Central memory CD8-positive, alpha-beta T cell (primary cell): ENCODE data around the gene CDHR3.

Source experiments
- ATAC-seq: fragments of 150-1000 bp; cut with Tn5 transposase; replicated peaks from 2 replicates; pipeline ENCODE4 v1.10.0; 2022; ENCODE audit warnings: mild to moderate bottlenecking, moderate FRiP score, moderate number of reproducible peaks; ENCODE audit not compliant: poor library complexity, severe bottlenecking; ENCODE audit errors: extremely low read depth
- DNase-seq, 2 donors: peaks; one replicate each; pipeline ENCODE4 v3.0.0; 2021; ENCODE audit warnings: low spot score in 2 of 2
- H3K27ac Mint-ChIP-seq: one replicate; pipeline ENCODE4 v1.8.0; 2022; ENCODE audit warnings: low read depth, mild to moderate bottlenecking, moderate library complexity, mixed read lengths
- H3K27me3 Mint-ChIP-seq: one replicate; pipeline ENCODE4 v1.8.0; 2022; ENCODE audit warnings: mixed read lengths
- H3K36me3 Mint-ChIP-seq: one replicate; pipeline ENCODE4 v1.8.0; 2022; ENCODE audit warnings: mild to moderate bottlenecking, moderate library complexity, mixed read lengths; ENCODE audit not compliant: insufficient read depth
- H3K4me1 Mint-ChIP-seq: one replicate; pipeline ENCODE4 v1.8.0; 2022; ENCODE audit warnings: mixed read lengths
- H3K4me3 Mint-ChIP-seq: one replicate; pipeline ENCODE4 v1.8.0; 2022; ENCODE audit warnings: mild to moderate bottlenecking, moderate library complexity, mixed read lengths
- H3K9me3 Mint-ChIP-seq: one replicate; pipeline ENCODE4 v1.8.0; 2022; ENCODE audit warnings: mixed read lengths

The CDHR3 gene

DNA sequence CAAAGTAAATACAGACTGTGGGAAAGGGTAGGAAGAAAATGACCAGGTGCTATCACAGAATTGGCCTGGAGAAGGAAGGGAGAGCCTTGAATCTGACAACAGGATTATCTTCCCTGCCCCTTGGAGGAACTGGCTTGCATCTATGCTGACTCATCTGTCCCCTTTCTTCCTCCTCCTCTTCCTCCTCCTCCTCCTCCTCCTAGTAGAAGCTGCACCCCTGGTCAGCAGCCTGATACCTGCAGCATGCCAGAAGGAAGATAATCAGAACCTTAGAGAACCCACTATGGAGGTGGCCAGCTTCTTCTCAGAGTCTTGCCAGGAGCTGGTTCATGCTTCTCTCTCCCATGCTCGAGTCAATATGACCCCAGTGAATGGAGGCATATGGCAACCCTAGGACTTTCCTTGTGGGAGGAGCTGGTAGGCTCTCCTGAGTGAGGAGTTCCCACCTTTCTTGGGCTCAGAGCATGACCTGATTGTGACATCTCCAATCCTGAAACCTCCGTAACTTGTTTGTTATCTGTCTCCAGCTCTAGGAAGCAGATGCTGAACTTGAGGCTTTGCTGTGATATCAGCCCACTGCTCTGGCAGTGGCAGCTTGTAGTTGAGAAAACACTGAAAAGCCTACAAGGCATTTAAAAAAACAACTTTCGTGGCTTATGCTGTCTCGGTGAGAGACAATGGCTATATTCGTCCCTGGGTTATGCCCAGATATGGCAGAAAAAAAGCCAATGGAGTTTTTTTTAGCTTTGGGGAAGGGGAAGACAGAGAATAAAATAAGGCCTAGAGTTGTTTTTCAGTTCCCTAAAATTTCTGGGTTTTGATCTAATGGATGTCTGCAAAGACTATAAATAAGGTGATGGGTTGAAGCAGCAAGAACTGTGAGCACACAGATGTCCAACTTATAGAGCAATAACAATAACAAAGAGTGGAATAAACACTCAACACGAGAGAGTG, 60.6 kb downstream of the CDHR3 start:
- Mint-ChIP-seq H3K27me3 (no peaks in the 10 kb centered on the region), H3K4me1 (peaks cover 38% of the 10 kb centered on the region), H3K36me3 (peaks cover 10% of the 10 kb centered on the region), H3K27ac (peak overlapping the region; percentile 89), H3K9me3 (no peaks in the 10 kb centered on the region), H3K4me3 (peak overlapping the region; percentile 48)
- ATAC-seq = no peak
- DNase-seq = no peak

DNA sequence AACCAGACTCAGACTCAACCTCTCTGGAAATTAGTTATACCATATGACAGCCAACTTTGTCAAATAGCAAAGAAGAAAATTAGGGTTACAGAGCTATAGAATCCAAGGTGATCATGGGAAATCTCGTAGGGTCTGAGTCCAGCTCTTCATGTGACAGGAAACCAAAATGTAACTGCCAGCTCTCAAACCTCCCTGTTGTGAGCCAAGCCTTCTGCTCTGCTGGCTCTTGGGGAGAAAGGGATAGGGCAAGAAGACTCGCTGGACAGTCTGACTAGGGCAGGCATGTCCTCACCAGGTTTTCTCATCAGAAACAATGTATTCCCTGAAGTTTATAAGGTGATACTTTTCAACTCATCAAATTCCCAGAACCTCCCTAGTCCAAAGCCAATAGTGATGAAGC, 63.0 kb downstream of the CDHR3 start:
- H3K4me1 Mint-ChIP-seq = peaks cover 32% of the 10 kb centered on the region
- H3K36me3 Mint-ChIP-seq = peaks cover 10% of the 10 kb centered on the region
- H3K27ac Mint-ChIP-seq = no peak overlapping the region
- H3K4me3 Mint-ChIP-seq = no peak overlapping the region
- no peak for DNase-seq
- no peaks in the 10 kb centered on the region for H3K9me3 Mint-ChIP-seq
- ATAC-seq = no peak
- H3K27me3 Mint-ChIP-seq = no peaks in the 10 kb centered on the region

- ATAC-seq (no peak), DNase-seq (no peak)
- H3K36me3 Mint-ChIP-seq = no peaks in the 10 kb centered on the region
- no peaks in the 10 kb centered on the region for H3K9me3 Mint-ChIP-seq
- no peaks in the 10 kb centered on the region for H3K27me3 Mint-ChIP-seq
- no peak overlapping the region for H3K27ac Mint-ChIP-seq
- no peaks in the 10 kb centered on the region for H3K4me1 Mint-ChIP-seq
- H3K4me3 Mint-ChIP-seq = no peak overlapping the region
Observed at GRCh38 chr7:106029451-106029850, 66.4 kb downstream of the CDHR3 start.

GRCh38 chr7:106029941-106030340, 66.9 kb downstream of the CDHR3 start:
- Mint-ChIP-seq H3K36me3 (no peaks in the 10 kb centered on the region), H3K4me1 (no peaks in the 10 kb centered on the region), H3K4me3 (no peak overlapping the region), H3K9me3 (no peaks in the 10 kb centered on the region), H3K27me3 (no peaks in the 10 kb centered on the region), H3K27ac (no peak overlapping the region)
- no peak for ATAC-seq
- DNase-seq = no peak

DNA sequence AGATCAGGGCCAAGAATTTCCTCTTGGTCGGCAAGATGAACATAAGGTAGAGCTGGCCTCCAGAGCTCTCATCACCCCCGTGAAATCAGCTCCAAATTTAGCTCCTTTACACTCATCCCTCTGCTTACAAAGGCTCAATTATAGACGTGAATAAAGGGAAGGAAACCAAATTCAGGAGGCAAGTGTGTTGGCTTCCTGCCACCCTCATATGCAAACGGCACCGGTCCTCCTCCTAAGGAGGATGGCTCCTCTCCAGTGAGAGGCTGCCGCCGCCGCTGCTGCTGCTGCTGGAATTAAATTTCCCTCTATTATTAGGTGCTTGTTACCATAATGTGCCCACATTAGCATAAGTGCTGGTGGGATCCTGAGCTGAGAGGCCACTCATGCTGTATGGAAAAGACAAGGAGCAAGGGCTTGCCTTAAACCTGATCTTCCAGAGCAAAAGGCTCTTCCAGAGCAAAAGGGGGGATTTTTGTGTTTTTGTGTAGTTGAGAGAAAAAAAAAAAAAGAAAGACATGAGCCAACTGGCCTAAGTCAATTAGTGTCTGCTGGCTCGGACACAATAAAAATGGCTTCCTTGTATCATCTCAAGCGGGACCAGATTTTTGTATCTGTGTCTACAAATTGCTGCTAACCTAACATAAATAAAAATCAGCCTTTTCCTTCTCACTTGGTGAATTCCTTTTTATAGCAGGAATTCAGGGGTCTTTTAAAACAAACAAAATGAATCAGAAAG, 68.4 kb downstream of the CDHR3 start:
- no peaks in the 10 kb centered on the region for H3K27me3 Mint-ChIP-seq
- H3K27ac Mint-ChIP-seq = no peak overlapping the region
- ATAC-seq (no peak), DNase-seq (no peak)
- H3K9me3 Mint-ChIP-seq = no peaks in the 10 kb centered on the region
- no peaks in the 10 kb centered on the region for H3K36me3 Mint-ChIP-seq
- no peaks in the 10 kb centered on the region for H3K4me1 Mint-ChIP-seq
- no peak overlapping the region for H3K4me3 Mint-ChIP-seq

- no peaks in the 10 kb centered on the region for H3K4me1 Mint-ChIP-seq
- H3K9me3 Mint-ChIP-seq = no peaks in the 10 kb centered on the region
- H3K27ac Mint-ChIP-seq = no peak overlapping the region
- no peak overlapping the region for H3K4me3 Mint-ChIP-seq
- no peak for DNase-seq
- H3K27me3 Mint-ChIP-seq = no peaks in the 10 kb centered on the region
- ATAC-seq = no peak
- no peaks in the 10 kb centered on the region for H3K36me3 Mint-ChIP-seq
Observed at GRCh38 chr7:106032295-106032694, 69.2 kb downstream of the CDHR3 start.

GRCh38 chr7:106033735-106034134, 70.7 kb downstream of the CDHR3 start:
- DNase-seq (no peak), ATAC-seq (no peak)
- H3K9me3 Mint-ChIP-seq = no peaks in the 10 kb centered on the region
- no peaks in the 10 kb centered on the region for H3K36me3 Mint-ChIP-seq
- H3K4me1 Mint-ChIP-seq = no peaks in the 10 kb centered on the region
- no peaks in the 10 kb centered on the region for H3K27me3 Mint-ChIP-seq
- H3K27ac Mint-ChIP-seq = no peak overlapping the region
- H3K4me3 Mint-ChIP-seq = no peak overlapping the region

- DNase-seq = no peak
- no peak overlapping the region for H3K27ac Mint-ChIP-seq
- no peak overlapping the region for H3K4me3 Mint-ChIP-seq
- no peaks in the 10 kb centered on the region for H3K36me3 Mint-ChIP-seq
- H3K4me1 Mint-ChIP-seq = no peaks in the 10 kb centered on the region
- no peaks in the 10 kb centered on the region for H3K27me3 Mint-ChIP-seq
- no peaks in the 10 kb centered on the region for H3K9me3 Mint-ChIP-seq
- ATAC-seq = no peak
Observed at GRCh38 chr7:106034383-106034782, 71.3 kb downstream of the CDHR3 start.

DNA sequence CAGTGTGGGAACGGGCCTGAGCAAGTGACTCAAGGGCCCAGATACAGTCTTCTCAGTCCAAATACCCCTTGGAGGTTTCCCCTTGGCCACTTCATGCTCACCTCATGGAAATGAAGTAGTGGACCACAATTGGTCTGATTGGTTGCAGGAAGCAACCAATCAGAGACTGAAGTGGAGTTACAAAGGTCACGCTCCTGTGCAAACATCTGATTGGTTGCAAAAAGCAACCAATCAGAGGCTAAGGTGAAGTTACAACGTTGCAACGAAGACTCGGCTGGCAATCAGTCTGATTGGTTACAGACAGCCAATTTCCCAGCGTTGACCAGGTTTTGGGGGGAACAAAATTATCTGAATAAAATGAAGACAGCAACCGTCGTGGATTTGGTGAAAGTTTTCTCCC, 72.5 kb downstream of the CDHR3 start:
- Mint-ChIP-seq H3K27ac (no peak overlapping the region), H3K4me3 (no peak overlapping the region), H3K4me1 (peaks cover 3% of the 10 kb centered on the region), H3K27me3 (no peaks in the 10 kb centered on the region), H3K36me3 (no peaks in the 10 kb centered on the region), H3K9me3 (no peaks in the 10 kb centered on the region)
- ATAC-seq (no peak), DNase-seq (no peak)

GRCh38 chr7:106036004-106036403, 72.9 kb downstream of the CDHR3 start:
- Mint-ChIP-seq H3K4me3 (no peak overlapping the region), H3K4me1 (peaks cover 7% of the 10 kb centered on the region), H3K36me3 (no peaks in the 10 kb centered on the region), H3K9me3 (no peaks in the 10 kb centered on the region), H3K27me3 (no peaks in the 10 kb centered on the region), H3K27ac (no peak overlapping the region)
- ATAC-seq (no peak), DNase-seq (no peak)

- H3K9me3 Mint-ChIP-seq = no peaks in the 10 kb centered on the region
- H3K4me3 Mint-ChIP-seq = no peak overlapping the region
- no peaks in the 10 kb centered on the region for H3K36me3 Mint-ChIP-seq
- H3K27ac Mint-ChIP-seq = no peak overlapping the region
- peaks cover 8% of the 10 kb centered on the region for H3K27me3 Mint-ChIP-seq
- DNase-seq = no peak
- peaks cover 18% of the 10 kb centered on the region for H3K4me1 Mint-ChIP-seq
- no peak for ATAC-seq
Observed at GRCh38 chr7:106037489-106038176, 74.6 kb downstream of the CDHR3 start.

DNA sequence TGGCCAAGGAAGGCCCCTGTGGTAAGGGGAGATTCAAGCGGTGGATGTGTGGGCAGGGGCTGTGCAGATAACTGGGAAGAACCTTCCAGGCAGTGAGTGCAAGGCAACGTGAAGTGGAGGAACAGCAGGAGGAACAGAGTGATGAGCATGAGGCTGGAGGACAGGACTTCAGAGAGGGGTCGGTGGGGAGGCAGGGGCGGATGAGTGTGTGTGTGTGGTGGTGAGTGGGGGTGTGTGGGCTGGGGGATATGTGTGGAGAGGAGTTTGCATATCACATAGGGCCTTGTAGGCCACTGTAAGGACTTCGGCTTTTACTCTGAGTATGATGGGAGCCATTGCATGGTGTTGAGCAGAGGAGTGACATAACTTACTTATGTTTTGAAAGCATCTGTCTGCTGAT, 75.2 kb downstream of the CDHR3 start:
- DNase-seq (no peak), ATAC-seq (no peak)
- Mint-ChIP-seq H3K27me3 (peaks cover 11% of the 10 kb centered on the region), H3K27ac (no peak overlapping the region), H3K9me3 (no peaks in the 10 kb centered on the region), H3K36me3 (no peaks in the 10 kb centered on the region), H3K4me3 (no peak overlapping the region), H3K4me1 (peaks cover 23% of the 10 kb centered on the region)
